Stromal cell of bone marrow (primary cell): ENCODE measurements around the gene APOC3.

Experiments
- DNase-seq: peaks from one replicate; pipeline ENCODE4 v3.0.0-alpha.2; 2012; ENCODE audit warnings: low read depth

The APOC3 gene

DNA sequence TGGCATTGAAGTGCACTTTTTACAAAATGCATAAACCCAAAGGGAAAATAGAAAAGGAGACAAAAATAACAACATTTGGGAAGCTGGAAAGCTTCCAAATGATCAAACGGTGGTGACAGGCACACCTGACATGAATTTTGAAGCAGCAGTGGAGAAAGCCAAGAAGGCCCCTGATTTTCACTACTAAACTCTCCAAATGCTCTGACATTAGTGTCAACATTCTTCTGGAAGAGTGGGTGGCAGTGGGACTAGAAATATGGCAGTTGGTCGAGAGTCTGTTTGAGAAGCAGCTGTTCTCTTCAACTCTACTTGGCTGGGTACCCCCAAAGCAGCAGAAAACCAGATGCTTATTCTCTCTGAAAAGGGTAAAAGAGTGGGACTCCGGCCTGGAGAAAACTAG lies 25.7 kb upstream of the APOC3 start:
- no peak for DNase-seq

DNA sequence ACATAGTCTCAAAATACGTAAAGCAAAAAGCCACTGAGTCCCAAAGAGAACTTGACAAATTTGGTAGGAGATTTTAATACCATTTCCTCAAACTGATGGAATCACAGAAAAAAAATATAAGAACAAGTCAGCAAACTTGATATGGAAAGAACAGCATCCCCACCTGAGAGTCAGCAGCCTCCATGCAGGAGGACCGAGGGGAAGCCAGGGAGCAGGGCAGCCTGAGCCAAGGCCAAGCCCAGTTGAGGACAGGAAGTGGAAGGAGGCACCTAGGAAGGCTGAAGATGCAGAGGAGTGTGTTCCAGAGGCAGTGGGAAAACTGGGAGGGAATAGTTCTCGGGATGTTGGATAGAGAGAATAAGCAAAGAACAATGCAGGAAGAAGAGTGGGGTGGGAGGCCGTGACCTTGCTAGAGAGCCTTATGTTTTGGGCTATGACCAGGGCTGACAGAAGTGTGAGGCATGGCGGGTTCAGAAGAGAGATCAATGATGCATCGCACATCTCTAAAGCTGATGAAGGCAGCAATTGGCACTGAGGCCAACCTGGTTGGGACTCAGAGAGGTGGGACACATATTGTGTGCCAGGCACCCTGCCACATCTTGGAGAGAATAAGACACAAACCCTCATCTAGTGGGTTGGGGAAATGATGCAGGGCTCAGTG lies 22.0 kb upstream of the APOC3 start:
- no peak for DNase-seq

DNA sequence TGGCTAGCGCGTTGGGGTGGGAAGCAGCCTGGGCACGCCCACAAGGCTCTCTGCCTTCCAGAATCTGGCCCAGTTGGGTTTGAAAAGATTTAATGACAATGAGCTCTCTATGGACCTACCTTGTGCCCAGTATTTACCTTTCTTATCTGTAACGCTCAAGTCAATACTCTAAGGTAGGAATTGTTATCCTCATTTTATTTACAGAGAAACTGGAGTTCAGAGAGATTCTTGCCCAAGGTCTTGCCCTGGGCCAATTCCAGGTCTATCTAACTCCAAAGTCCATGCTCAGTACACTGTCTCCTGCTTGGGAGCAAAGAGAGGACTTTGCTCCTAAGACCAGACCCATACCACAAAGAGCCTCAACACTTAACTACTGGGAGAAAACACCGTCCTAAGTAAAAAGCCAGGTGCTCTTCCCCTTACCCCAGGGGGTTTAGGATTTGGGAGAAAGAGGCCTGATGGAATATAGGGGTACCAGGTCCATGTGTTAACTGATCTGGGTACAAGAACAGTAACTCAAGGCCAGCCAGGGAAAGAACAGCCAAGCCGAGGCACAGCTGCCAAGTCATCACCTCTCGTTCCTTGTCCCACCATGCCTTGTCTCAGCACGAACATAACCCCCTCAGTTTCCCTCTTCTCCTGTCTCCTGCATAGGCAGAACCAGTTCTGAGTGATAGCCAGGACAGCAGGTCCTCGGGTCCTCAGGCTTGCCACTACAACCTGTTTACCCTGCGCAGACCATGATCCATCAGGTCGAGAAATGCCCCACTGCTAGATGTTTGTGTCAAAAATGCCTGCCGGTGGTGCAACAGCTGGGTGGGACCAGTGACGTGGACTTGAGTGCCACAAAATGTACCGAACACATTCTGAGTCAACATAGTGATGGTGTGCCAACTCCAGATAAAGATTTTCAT lies 21.2 kb upstream of the APOC3 start:
- DNase-seq: no peak

DNA sequence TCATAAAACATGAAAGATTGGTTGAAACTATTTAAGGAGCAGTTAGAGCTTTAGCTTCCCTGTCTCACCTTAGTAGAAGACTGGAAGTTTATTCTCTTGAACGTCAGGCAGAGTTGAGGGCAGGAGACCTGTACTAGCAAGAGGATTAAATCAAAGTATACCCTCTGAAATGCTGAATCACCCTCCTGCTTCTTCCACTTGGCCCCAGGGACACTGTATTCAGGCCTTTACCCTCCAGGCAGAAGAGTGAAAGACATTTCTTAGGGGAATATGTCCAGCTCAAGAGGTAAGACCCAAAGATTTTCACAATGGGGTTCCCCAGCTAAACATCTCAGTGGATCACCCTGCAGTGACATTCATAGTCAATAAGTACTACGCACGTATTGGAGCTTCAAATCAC lies 18.5 kb upstream of the APOC3 start:
- no peak for DNase-seq

DNA sequence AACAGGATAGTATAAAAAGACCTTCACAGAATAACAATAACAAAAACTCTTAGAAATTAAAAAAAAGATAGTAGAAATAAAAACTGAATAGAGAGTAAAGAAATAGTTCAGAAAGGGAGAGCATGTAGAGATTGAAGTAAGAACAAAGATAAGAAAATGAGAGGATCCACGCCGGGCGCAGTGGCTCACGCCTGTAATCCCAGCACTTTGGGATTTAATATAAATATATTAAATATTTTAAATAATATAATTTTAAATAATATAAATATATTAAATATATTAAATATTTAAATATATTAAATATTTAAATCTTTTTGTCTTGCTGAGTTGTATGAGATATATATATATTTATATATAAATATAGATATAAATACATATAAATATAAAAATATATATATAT lies 17.6 kb upstream of the APOC3 start:
- no peak for DNase-seq

DNA sequence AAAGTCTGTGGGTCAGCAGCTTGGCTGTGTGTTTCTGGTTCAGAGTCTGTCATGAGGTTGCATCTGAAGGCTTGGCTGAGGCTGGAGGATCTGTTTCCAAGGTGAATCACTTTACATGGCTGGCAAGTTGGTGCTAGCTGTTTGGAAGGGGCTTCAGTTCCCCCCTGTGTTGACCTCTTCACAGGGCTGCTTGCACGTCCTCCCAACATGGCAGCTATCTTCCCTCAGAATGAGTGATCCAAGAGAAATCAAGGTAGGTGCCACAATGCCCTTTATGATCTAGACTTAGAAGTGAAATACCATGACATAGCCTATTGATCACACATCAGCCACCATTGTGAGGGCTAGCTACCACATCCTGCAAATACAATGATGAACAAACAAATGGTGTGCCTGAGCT lies 16.5 kb upstream of the APOC3 start:
- no peak for DNase-seq

DNA sequence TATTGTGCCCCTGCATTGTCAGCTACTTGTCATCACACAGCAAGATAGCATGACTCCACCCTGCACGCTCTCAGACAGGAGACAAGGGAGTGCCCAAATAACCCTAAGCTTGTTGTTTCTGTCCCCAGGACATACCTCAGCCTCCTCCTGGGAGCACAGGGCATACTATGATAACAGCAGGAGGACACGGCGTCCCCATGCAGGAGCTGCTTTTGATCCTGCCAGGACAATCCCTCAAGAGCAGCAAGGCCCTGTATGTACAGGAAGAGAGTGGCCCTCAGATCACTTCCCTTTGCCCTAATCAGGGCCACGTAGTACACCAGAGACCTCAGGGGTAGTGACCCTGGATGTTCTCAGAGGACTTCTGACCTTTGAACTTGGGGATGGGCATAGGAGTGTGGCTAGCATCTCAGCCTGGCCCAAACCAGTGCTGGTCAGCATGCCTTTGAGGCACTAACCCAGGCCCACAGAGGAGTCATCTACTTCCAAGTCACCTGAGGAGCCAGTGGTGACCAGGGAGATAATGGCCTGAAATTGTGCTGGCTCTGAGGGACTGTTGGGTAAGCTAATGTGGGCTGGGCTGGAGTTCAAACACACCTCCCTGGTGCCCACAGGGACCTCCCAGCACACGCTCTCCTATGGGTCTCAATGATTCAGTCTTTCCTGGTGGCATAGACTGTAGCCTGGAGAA lies 15.8 kb upstream of the APOC3 start:
- DNase-seq: no peak

DNA sequence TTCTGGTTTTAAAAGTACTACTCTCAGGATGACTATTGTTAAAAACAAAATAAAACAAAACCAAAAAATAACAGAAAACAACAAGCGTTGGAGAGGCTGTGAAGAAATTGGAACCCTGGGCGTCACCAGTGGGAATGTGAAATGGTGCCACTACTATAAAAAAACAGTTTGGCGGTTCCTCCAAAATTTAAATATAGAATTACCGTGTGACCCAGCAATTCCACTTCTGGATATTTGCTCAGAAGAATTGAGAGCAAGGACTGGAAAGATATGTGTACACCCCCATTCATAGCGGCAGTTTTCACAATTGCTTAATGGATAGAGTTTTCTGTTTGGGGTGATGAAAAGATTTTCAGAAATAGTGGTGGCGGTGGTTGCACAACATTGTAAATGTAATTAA lies 15.2 kb upstream of the APOC3 start:
- DNase-seq: no peak

DNA sequence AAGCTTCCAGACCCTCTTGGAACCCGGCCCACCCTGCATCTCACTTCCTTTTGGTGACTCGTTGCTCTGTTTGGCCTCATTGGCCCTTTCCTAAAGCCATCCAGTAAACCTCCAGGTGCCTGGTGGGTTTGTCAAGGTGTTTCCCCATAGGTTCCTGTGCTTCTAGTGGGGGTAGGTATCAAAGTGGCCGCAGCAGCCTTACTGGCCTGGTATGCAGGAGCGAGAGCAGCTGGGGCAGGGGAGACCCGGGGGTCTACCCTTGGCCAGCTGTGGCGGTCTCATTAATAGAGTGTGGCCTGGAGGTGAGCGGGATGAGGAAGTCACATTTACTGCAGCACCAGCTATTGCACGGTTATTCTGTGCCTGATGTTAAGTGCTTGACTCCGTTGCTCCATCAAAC lies 10.7 kb upstream of the APOC3 start:
- no peak for DNase-seq

DNA sequence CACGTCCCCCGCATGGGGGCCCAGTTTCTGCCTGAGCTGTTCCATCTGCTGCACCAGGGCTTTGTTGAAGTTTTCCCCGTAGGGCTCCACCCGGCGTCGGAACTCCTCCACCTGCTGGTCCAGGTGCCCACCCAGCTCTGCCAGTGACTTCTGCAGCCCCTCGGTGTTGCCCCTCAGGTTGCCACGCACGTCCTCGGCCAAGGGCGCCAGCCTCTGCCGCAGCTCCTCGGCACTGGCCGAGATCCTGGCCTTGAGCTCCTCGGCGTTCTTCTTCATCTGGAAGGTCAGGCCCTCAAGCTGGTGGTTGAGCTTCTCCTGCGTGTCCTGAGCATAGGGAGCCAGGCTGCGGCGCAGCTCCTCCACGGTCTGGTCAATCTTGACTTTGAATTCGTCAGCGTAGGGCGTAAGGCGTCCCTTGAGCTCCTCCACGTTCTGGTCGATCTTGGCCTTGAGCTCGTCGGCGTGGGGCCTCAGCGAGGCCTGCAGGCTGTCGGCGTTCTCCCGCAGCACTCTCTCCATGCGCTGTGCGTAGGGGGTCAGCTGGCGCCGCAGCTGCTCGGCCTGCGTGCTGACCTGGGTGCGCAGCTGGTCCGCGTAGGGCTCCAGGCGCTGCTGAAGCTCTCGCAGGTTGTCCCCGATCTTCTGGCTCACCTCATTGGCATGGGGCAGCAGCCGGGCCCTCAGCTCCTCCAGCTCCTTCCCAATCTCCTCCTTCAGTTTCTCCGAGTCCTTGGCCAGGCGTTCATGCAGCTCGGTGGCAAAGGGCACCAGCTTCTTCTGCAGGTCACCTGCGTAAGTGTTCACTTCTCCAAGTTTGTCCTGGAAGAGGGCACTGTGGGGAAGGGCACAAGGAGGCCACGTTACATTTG lies 8.4 kb upstream of the APOC3 start:
- DNase-seq: no peak

DNA sequence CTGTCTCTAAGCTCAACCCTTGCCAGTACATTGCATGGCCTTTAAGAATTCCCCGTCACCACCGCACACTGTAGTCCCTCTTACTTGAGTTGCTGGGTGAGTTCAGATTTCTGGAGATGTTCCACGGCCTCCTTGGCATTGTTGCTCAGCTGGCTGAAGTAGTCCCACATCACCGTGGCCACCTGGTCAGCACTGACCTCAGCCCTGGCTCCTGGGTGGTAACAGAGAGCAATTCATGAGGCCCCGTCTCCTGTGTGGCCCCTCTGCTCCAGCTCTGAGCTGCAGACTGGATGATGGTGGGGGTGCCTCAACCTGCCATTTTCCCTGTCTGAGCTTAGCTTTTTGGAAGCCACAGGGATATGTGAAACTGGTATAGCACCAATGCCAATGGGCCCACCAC lies 7.1 kb upstream of the APOC3 start:
- DNase-seq: no peak

DNA sequence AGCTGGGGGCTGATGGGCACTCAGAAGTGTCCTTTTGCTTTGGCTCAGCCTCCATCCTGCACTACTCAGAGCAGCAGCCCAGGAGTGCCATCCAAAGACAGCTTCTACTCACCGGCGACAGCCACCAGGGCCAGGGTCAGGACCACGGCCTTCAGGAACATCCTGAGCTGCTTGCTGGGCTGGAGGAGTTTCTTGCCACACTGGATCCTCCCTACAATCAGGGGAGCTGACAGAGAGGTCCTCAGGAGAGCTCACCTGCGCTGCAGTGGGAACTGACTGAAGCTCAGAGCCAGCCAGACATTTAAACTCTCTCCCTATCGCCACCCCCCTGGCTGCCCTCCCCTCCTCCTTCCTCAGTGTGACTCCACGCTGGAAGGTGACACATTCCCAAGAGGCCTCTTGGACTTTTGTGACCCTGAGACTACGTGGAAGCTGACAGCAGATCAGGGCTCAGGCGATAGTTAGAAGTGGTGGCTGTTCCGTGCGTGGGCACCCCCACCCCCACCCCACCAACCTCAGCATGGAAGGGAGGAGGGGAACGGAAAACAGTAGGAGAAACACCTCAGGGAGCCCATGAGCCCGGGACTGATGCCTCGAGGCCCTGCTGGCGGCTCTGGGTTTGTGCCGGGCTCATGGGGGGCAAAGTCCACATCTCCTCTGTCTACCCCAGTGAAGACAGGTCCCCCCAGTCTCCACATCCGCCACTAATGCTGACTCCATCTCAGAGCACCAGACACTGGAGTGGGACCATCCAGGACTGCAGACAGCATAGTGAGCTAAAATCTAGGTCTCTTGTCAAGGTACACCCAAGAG lies 6.5 kb upstream of the APOC3 start, which contains the start of gene APOA4:
TSS of gene APOA4 (minus strand) at position 274 of the 813 bp plus-strand sequence. CDS start at position 161, 113 bp downstream.
- DNase-seq: no peak

DNA sequence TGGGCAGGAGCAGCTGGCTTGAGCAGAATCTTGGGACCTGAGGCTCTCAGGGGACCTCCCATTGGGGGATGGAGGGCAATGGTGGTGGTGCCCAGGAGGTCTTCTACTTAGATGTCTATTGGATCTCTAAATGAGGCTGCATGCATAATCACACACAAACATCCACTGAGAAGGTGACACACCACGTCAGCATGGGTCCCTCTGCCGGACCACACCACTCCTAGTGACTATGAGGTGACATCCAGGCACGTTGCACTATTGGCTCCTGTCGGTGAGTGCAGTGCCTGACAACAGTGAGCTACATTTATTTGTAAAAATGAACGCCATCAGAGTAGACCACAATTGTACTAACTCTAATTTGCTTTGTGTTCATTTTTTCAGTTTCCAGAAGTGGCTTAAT lies 4.3 kb upstream of the APOC3 start:
- no peak for DNase-seq

DNA sequence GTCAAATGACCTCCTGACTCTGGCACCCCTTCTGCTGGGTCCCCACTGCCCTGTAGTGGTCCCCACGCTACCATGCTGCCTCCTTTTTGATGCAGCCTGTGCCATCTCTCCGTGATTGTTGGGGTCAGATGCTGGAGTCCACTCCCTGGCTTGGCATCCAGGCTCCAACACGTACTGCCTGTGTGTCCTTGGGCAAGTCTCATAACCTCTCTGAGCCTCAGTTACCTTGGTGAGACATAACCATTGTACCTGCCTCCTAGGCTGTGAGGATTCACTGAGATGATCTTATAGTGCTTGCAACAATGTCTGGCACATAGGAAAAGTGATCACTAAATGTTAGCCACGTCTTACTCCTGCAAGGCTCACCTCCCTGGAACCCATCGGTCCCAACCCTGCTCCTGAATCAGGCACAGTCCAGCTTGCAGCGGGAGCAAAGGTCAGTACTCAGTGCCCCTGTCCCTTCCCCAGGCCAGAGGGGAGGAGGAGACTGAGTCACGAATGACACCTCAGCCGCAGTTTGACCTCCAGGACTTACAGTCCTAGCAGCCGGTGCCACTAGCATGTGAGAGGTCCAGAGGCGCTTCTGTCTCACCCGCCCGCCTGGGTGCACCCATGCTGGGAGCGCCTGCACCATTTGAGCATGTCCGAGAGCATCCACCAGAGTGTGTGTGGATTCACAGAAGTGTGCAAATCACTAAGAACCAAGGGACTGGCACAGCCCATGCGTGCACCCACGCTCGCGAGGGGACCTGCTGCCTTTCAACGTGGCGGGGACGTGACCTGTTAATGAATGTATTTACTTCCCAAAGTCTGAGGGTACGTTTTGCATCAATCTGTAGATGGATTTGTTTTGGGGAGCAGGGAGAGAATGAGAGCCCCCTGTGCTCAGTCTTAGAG lies 3.6 kb upstream of the APOC3 start:
- DNase-seq: no peak

DNA sequence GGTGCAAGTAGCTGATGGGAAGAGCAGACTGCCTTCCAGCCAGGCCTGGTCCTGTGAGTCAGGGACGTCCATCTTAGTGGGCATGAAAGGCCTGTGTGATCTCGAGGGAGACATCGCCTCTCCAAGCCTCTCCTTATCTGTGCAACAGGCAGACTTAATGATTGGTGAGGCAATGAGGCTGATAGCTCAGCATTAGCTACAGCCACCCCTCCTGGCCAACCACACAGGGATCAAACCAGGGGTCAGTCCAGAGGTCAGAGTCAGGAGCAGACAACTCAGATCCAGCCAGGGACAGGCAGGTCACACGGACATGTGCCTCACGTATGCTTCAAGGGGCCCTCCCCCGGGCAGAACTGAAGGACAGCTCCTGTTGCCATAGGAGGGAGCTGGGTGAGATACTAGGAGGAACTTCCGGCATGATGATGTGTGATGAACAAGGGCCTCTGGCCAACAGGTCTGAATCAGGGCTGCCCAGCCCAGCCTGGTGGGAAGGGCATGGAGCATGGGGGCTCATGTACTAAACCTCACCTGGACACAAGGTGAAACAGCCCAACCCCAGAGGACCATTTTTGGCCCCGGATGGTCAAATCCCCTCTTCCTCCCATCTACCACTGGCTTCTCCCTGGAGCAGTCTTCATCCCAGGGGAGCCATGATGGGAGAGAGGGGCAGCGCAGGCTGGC lies 2.8 kb upstream of the APOC3 start:
- DNase-seq: no peak

DNA sequence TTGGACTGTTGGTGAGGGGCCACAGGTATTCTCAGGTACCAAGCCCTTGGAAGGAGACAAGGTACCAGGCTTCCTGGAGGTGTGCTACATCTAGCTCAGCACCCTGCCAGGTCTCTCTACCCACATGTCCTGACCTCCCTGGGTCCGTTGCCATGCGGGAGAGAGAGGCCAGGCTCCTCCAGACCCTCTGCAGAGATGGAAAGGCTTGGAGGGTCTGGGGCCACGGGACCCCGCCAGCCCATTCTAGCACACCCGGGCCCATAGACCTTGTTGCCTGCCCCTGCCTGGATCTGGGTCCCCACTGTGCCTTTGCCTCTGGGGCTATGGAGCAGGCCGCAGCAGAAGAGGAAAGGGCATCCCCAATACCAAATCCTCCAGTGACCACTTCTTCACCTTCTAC lies 2.2 kb upstream of the APOC3 start:
- DNase-seq: no peak

DNA sequence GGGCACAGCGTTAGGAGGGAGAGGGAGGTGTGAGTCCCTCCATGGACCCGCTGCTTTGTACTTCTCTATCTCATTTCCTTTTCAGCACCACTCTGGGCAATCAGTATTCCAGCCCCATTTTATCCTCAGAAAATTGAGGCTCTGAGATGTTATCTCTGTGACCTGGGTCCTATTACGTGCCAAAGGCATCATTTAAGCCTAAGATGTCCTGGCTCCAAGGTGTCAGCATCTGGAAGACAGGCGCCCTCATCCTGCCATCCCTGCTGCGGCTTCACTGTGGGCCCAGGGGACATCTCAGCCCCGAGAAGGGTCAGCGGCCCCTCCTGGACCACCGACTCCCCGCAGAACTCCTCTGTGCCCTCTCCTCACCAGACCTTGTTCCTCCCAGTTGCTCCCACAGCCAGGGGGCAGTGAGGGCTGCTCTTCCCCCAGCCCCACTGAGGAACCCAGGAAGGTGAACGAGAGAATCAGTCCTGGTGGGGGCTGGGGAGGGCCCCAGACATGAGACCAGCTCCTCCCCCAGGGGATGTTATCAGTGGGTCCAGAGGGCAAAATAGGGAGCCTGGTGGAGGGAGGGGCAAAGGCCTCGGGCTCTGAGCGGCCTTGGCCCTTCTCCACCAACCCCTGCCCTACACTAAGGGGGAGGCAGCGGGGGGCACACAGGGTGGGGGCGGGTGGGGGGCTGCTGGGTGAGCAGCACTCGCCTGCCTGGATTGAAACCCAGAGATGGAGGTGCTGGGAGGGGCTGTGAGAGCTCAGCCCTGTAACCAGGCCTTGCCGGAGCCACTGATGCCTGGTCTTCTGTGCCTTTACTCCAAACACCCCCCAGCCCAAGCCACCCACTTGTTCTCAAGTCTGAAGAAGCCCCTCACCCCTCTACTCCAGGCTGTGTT lies 829 bp upstream of the APOC3 start:
- DNase-seq: no peak

DNA sequence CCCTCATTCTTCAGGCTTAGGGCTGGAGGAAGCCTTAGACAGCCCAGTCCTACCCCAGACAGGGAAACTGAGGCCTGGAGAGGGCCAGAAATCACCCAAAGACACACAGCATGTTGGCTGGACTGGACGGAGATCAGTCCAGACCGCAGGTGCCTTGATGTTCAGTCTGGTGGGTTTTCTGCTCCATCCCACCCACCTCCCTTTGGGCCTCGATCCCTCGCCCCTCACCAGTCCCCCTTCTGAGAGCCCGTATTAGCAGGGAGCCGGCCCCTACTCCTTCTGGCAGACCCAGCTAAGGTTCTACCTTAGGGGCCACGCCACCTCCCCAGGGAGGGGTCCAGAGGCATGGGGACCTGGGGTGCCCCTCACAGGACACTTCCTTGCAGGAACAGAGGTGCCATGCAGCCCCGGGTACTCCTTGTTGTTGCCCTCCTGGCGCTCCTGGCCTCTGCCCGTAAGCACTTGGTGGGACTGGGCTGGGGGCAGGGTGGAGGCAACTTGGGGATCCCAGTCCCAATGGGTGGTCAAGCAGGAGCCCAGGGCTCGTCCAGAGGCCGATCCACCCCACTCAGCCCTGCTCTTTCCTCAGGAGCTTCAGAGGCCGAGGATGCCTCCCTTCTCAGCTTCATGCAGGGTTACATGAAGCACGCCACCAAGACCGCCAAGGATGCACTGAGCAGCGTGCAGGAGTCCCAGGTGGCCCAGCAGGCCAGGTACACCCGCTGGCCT lies 641 bp downstream of the APOC3 start:
- DNase-seq: no peak
